LNCaP clone FGC (cell line): ENCODE data around the gene BCL6.

ENCODE experiments used
- DNase-seq: peaks from one replicate; pipeline ENCODE4 v3.0.0-alpha.2; 2011; ENCODE audit warnings: low read depth
- H3K4me3 ChIP-seq: 2 replicates; pipeline ENCODE4 v1.5.1; 2011; ENCODE audit warnings: mild to moderate bottlenecking, low read depth, low read length, control low read depth
- TF ChIP-seq, protein P1 (sequence below): IDR thresholded peaks from 2 replicates; pipeline ENCODE4 v1.5.1; 2012; ENCODE audit warnings: mild to moderate bottlenecking; ENCODE audit not compliant: control insufficient read depth, insufficient read depth; ENCODE audit errors: extremely low read depth

Gene BCL6

DNA sequence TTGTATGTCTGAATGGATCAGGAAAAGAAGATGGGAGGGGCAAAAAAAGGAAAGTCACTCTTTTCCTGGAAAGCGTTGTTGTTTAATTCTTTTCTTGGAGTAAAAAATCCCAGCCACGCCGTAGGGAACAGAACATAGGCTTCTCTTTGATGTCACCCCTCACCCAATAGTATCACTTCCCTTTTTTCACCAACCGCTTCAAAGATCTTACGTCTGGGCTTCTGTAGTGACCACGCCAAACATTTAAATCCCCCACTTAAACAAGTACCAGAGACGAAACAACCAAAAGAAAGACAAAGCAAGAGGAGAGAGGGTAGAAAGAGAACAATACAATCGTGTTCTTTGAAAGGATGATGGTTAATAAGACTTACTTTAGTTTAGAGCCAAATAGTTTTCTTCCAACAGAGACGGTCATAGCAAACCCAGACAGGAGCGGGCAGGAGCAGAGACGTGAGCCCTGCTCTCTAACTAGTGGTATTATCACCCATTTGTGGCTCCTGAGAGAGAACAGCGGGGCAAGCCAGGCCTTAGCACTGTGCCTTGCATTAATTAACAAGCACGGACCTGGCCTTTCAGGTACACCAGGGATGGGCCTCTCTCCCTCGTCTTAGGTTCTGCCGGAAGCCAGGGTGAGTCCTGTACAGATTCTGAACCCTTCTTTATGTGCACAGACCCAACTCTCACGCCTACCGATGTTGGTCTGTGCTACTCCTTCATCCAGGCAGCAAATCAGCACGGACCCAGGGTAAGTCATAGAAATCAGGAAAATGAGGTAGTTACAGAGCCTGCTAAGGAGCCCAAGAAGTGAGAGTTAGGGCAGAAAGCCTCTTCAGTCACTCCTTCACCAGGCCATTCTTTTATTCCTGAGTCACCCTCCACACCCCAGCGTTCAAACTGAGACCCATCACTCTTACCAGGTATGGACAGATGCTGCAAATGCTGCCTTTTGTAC, 28.2 kb upstream of the BCL6 start:
- TF ChIP-seq, protein P1, sequence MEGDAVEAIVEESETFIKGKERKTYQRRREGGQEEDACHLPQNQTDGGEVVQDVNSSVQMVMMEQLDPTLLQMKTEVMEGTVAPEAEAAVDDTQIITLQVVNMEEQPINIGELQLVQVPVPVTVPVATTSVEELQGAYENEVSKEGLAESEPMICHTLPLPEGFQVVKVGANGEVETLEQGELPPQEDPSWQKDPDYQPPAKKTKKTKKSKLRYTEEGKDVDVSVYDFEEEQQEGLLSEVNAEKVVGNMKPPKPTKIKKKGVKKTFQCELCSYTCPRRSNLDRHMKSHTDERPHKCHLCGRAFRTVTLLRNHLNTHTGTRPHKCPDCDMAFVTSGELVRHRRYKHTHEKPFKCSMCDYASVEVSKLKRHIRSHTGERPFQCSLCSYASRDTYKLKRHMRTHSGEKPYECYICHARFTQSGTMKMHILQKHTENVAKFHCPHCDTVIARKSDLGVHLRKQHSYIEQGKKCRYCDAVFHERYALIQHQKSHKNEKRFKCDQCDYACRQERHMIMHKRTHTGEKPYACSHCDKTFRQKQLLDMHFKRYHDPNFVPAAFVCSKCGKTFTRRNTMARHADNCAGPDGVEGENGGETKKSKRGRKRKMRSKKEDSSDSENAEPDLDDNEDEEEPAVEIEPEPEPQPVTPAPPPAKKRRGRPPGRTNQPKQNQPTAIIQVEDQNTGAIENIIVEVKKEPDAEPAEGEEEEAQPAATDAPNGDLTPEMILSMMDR = no peak
- no peak for DNase-seq
- no peak overlapping the region for H3K4me3 ChIP-seq

DNA sequence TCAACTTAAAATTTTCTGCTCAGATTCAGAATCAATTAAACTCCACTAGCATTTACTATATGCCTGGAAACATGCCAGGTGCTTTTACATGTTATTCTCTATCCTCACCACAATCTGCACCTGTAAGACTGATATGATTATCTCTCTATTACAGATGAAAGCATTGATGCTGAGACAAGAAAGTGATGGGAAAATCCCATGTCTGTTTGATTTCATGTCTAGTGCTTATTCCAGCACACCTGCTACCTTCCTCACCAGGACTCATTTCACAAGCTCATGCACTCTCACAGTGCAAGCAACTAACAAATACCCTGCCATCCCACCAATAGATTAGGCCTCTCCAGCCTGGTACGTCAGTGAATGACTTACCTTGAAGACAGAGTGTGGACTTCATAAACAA, 25.0 kb upstream of the BCL6 start:
- TF ChIP-seq, protein P1 = no peak
- no peak for DNase-seq
- H3K4me3 ChIP-seq = no peak overlapping the region

DNA sequence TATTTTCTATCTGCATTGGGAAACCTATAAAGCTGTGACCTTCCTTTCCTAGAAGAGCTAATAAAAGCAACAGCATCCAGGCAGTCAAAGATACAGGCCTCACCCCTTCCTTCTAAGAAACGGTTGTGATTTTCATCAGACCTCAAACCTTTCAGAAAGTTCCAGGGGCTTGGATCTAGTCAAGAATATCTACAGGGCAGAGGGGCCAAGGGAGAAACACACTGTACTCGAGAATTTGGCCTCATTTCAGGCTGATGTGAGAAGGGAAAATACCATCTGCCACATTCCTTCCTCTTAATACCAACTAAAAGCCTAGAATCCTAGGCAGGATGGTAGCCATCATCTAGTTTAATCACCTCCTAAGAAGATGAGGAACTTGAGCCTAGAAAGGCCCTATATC, 24.5 kb upstream of the BCL6 start:
- no peak overlapping the region for H3K4me3 ChIP-seq
- TF ChIP-seq, protein P1 = no peak
- DNase-seq = no peak

DNA sequence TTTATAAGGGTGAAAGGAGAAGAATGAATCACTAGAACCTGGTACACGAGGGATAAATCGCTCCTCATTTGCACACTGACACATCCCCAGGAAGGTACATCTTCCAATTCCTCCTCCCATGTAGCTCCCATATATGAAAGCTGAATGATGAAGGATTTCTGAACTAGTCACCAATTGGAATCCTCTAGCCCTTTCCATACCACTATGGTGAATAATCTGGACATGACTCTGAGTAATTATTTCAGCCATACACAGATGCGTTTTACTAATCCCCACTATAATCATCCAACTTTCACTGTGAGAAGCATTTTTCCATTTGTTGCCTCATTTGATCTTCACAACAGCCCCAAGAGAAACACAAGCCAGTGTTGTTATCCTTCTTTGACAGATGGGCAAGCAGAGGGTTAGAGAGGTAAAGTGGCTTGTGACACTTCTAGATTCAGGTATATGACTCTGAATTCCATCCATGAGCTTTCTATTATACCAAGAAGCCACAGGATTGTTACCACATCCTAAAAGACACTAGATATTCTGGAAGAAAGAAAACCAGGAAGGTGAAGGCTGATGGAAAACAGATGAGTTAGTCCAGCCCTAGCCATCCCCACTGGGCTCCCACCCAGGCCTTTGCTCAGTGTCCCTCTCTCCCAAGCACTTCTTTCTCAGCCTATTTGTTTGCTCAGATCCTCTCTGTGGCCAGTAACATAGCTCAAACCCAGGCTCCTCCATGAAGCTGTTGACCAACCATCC, 22.2 kb upstream of the BCL6 start:
- no peak for DNase-seq
- TF ChIP-seq, protein P1 = no peak
- H3K4me3 ChIP-seq = no peak overlapping the region

DNA sequence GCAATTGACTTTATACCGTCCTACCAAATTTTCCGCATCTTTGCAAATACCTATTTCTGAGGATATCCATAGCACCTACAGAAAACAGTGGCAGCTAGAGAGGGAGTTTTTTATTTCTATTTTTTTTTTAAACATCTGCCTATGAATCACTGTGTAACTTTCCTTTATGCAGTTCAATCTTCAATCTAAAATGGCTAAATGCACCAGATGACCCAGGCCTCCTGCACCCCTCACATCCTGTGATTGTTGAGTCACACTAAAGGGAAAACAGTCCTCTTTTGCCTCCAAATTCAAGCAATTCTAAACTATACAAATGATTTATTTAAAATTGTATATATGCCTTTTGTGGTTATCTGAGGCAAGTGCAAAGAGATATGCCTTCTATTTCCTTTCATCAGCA, 20.1 kb upstream of the BCL6 start:
- TF ChIP-seq, protein P1 = no peak
- no peak overlapping the region for H3K4me3 ChIP-seq
- DNase-seq = no peak

DNA sequence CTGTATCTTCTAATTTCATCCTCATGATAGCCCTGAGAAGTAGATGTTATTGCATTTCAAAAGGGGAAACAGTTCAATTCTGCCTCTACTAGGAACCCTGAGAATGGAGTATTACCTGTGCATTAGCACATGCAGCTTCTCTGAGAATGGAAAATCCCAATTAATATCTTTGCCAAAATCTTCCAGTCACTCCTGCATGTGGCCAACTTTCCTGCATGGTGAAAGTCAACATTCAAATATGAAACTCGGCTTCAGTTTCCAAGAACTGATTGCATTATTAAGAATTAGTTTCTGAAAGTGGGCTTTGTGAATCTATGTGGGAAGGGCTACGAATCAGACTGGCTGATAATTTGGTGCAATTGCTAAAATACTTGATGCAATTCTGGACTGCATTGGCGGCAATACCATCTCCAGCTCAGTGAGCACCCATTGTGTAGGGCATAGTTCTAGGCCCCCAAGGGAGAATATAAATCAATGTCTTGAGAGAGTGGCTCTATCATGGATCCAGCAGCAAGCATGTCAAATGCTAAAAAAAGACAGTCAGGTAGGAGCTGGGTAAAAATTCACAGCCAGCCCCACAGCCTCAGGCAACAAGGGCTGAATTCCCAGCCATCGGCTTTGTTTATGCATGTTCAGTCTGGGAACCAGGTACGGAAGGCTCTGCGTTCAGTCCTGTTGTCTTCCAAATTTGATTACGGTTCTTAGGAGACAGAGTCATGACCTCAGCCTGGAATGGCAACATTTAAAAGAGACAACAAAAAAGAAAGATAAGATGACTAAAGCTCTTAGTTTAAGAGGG, 18.8 kb upstream of the BCL6 start:
- H3K4me3 ChIP-seq = no peak overlapping the region
- TF ChIP-seq, protein P1 = no peak

More for the DNA sequence above, 18.8 kb upstream of the BCL6 start:
- no peak for DNase-seq
